ENCODE measurements around the gene ZNF629. TPM values are rescaled to one million over a fixed set of nuclear protein-coding genes. Genes with fewer than 3 reads are reported as not detected.

ZNF629 gene
- total RNA-seq, 1 donor from 2014 or later = 22.8 TPM

DNA sequence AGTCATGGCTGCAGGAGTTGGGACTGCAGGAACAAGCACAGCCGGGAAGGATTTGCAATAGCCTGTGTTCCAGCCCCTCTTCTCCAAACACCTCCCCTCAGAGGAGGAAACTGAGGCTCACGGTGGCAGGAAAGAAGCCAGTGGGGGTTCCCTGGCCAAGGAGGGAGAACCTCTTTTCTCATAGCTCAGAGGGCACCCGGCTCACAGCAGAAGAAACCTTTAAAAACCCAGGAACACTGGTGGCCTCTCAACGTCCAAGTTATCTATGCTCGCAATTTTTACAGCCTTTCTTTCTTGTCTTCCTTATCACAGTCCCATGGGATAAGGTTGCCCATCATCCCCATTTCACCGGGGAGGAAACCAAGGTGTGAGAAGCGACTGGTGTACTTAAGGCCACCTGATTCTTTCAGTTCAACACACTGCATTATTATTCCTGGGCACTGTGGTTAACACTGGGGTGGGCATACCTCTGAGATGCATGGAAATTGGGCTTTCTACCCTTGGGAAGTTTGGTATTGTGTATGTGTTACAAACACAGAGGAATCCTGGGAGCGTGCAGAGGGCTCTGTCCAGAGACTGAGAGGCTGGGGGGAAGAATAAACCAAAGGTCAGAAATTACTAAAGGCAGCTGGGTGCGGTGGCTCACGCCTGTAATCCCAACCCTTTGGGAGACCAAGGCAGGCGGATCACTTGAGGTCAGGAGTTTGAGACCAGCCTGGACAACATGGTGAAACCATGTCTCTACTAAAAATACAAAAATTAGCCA, 791 bp upstream of the ZNF629 start:
- TF ChIP-seq, protein P1, sequence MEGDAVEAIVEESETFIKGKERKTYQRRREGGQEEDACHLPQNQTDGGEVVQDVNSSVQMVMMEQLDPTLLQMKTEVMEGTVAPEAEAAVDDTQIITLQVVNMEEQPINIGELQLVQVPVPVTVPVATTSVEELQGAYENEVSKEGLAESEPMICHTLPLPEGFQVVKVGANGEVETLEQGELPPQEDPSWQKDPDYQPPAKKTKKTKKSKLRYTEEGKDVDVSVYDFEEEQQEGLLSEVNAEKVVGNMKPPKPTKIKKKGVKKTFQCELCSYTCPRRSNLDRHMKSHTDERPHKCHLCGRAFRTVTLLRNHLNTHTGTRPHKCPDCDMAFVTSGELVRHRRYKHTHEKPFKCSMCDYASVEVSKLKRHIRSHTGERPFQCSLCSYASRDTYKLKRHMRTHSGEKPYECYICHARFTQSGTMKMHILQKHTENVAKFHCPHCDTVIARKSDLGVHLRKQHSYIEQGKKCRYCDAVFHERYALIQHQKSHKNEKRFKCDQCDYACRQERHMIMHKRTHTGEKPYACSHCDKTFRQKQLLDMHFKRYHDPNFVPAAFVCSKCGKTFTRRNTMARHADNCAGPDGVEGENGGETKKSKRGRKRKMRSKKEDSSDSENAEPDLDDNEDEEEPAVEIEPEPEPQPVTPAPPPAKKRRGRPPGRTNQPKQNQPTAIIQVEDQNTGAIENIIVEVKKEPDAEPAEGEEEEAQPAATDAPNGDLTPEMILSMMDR (IDR thresholded peaks at IDR 0.05; ENCODE audit: insufficient read depth, low read length, poor library complexity, severe bottlenecking) = no peak

DNA sequence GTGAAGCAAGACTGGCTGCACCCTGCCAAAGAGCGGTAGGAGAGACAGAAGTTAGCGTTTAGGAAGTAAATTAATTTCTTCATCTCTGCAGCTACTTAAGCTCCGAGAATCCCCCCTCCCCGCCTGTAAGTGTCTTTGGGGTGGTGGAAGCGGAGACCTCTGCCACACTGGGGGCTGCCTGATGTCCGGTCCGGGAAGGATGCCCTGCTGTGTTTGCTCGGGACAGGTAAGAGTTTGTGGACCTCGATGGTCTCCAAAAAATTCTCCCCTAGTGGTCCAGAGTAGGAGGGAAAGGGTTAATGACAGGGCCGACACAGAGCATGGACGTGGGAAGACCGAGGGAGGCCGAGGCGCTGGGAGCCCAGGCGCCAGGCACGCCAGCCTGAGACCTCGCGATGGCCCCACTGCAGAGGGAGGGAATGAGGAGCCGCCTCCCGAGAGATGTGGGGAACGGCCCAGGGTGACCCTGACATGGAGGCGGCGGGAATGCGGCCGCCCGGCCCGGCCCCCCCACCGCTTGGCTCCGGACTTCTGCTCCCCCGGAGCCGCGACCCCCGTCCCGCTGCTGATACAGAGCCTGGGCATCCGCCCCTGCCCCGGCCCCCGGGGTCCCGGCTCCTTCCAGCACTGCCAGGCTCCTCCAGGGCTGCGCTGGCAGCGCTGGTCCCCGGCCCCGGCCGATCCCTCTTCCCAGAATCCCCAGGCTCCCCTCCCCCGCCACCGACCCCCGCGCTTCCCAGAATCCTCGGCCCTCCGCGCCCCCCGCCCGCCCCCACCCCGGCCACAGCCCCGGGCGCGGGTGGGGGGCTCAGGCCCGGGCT, 680 bp downstream of the ZNF629 start:
- TF ChIP-seq, protein P1 (IDR thresholded peaks at IDR 0.05; ENCODE audit: insufficient read depth, low read length, poor library complexity, severe bottlenecking) = no peak
- Histone ChIP-seq H3K27me3 (ENCODE audit: control insufficient read depth, insufficient read depth, low read length) (no peaks in the 10 kb centered on the region), H3K36me3 (ENCODE audit: control insufficient read depth, insufficient read depth, low read length) (no peaks in the 10 kb centered on the region), H3K4me3 (ENCODE audit: low read depth, low read length) (peak overlapping the region; percentile 99)
- no peak for DNase-seq (ENCODE audit: low read depth)

More for the DNA sequence above, 791 bp upstream of the ZNF629 start:
- Histone ChIP-seq H3K27me3 (ENCODE audit: control insufficient read depth, insufficient read depth, low read length) (peaks cover 1% of the 10 kb centered on the region), H3K36me3 (ENCODE audit: control insufficient read depth, insufficient read depth, low read length) (no peaks in the 10 kb centered on the region), H3K4me3 (ENCODE audit: low read depth, low read length) (peak overlapping the region; percentile 99)
- DNase-seq (ENCODE audit: low read depth) = no peak

DNA sequence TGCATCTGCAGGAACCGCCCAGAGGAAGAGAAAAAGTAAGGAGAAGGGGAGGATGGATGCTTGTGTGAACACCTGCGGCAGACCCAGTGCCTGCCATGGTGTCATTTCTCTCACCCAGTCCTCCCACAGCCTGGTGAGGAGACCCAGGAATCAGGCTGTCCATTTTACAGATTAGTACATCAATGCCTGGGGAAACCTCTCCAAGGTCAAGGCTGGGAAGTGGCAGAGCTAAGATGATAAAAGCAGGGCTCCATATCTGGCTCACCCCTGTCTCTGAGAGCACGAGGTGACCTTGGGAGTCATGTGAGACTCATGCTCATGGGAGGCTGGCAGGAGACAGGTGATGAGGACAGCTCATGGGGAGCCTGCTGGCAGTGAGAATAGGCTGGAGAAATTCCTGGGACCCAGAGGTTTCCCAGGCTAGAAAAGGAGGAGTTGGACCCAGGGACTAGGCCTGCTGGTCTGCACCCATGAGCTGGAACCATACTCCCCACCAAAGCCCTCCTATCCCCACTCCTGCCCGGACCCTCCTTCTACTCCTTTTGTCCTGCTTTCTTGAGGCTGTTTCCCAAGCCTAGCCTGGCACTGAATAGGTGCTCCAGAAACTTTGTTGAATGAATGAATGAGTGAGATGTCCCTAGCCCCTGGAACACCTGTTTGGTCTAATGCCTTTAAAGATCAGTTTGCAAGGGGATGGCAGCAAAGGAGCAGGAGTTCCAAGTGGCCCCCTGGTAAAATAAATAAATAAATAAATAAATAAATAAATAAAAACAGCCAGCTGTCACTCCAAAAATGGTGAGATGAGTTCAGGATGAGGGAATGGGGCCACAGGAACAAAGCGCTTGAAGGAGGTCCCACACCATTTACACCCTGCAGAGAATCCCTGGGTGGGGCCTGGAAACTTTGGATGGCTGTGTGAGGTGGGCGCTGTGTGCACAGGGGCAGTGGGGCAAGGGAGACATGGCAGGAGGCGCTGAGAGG, 1.6 kb downstream of the ZNF629 start:
- H3K4me3 ChIP-seq (ENCODE audit: low read depth, low read length) = peak overlapping the region; percentile 99
- TF ChIP-seq, protein P1 (IDR thresholded peaks at IDR 0.05; ENCODE audit: insufficient read depth, low read length, poor library complexity, severe bottlenecking) = no peak
- no peak for DNase-seq (ENCODE audit: low read depth)

DNA sequence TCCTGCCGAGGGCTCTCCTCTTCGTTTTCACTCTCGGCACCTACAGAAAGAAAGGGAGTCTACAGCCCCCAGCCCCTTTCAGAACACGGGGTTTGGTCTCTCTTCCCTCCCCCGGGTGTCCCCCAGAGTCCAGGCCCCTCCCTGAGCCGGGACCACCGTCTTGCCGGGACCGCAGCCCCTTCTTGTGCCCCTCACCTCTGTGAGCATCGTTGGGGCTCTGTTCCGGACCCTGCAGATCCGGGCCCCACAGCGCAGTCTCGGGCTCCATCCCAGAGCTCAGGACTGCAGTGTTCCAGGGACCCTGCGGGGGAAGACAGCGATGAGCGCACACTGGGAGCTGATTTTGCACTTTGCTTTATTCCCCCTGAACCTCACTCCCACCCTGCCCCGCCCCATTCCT, 2.8 kb downstream of the ZNF629 start:
- no peaks in the 10 kb centered on the region for H3K36me3 ChIP-seq (ENCODE audit: control insufficient read depth, insufficient read depth, low read length)
- TF ChIP-seq, protein P1 (IDR thresholded peaks at IDR 0.05; ENCODE audit: insufficient read depth, low read length, poor library complexity, severe bottlenecking) = no peak

More for the DNA sequence above, 1.6 kb downstream of the ZNF629 start:
- Histone ChIP-seq H3K36me3 (ENCODE audit: control insufficient read depth, insufficient read depth, low read length) (no peaks in the 10 kb centered on the region), H3K27me3 (ENCODE audit: control insufficient read depth, insufficient read depth, low read length) (no peaks in the 10 kb centered on the region)

DNA sequence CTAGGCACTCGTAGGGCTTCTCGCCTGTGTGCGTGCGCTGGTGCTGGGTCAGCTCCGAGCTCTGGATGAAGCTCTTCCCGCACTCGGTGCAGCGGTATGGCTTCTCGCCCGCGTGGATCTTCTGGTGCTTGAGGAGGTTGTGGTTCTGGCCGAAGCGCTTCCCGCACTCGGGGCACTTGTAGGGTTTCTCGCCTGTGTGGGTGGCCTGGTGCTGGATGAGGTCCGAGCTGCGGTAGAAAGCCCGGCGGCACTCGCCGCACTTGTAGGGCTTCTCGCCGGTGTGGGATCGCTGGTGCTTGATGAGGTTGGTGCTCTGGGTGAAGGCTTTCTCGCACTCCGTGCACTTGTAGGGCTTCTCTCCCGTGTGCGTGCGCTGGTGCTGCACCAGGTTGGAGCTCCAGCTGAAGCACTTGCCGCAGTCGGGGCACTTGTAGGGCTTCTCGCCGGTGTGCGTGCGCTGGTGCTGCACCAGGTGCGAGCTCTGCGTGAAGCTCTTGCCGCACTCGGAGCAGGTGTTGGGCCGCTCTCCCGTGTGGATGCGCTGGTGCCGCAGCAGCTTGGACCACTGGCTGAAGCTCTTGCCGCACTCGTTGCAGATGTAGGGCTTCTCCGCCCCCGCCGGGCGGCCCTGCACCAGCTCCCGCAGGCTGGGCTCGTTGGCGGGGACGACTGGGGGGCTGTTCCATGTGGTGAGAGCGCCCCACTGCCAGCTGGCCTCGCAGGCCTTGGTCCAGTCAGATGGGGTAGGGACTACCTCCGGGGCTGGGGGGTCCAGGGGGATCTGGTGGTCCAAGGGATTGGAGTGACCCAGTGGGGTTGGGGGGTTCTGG, 3.5 kb downstream of the ZNF629 start:
- no peak for DNase-seq (ENCODE audit: low read depth)
- no peaks in the 10 kb centered on the region for H3K27me3 ChIP-seq (ENCODE audit: control insufficient read depth, insufficient read depth, low read length)
- TF ChIP-seq, protein P1 (IDR thresholded peaks at IDR 0.05; ENCODE audit: insufficient read depth, low read length, poor library complexity, severe bottlenecking) = no peak
- H3K4me3 ChIP-seq (ENCODE audit: low read depth, low read length) = no peak overlapping the region
- no peaks in the 10 kb centered on the region for H3K36me3 ChIP-seq (ENCODE audit: control insufficient read depth, insufficient read depth, low read length)

More for the DNA sequence above, 2.8 kb downstream of the ZNF629 start:
- DNase-seq (ENCODE audit: low read depth) = no peak
- H3K27me3 ChIP-seq (ENCODE audit: control insufficient read depth, insufficient read depth, low read length) = no peaks in the 10 kb centered on the region
- no peak overlapping the region for H3K4me3 ChIP-seq (ENCODE audit: low read depth, low read length)
